Type B pancreatic cell (in vitro differentiated cells): ENCODE results near the gene TNFAIP8. TPM values are rescaled to one million over a fixed set of nuclear protein-coding genes. Genes with fewer than 3 reads are reported as not detected.

Experiments
- DNase-seq: peaks from one replicate; pipeline ENCODE4 v3.0.0; 2021; ENCODE audit warnings: mixed read lengths; ENCODE audit not compliant: unreplicated experiment; ENCODE audit errors: extremely low spot score
- H3K27ac Mint-ChIP-seq: 2 replicates; pipeline ENCODE4 v1.8.0; 2021; ENCODE audit warnings: mild to moderate bottlenecking, mixed read lengths
- H3K27me3 Mint-ChIP-seq: 2 replicates; pipeline ENCODE4 v1.8.0; 2021; ENCODE audit warnings: mixed read lengths
- H3K36me3 Mint-ChIP-seq: 2 replicates; pipeline ENCODE4 v1.8.0; 2021; ENCODE audit warnings: mixed read lengths
- H3K4me1 Mint-ChIP-seq: one replicate; pipeline ENCODE4 v1.8.0; 2021; ENCODE audit warnings: mixed read lengths; ENCODE audit not compliant: unreplicated experiment
- H3K4me3 Mint-ChIP-seq: 2 replicates; pipeline ENCODE4 v1.8.0; 2021; ENCODE audit warnings: mild to moderate bottlenecking, mixed read lengths
- H3K9me3 Mint-ChIP-seq: 2 replicates; pipeline ENCODE4 v1.8.0; 2021; ENCODE audit warnings: mixed read lengths
- CTCF ChIP-seq: fragments of 200-600 bp; sonication (generic); conservative IDR thresholded peaks from 2 replicates; pipeline ENCODE4 v1.5.0; 2021; ENCODE audit warnings: antibody characterized with exemption, mild to moderate bottlenecking
- total RNA-seq: library from RNA; stranded (reverse); gene quantifications from 2 replicates; pipeline ENCODE4 v1.2.1, GENCODE V29; 2021; ENCODE audit warnings: low replicate concordance

The TNFAIP8 gene
- total RNA-seq, 1 donor from 2014 or later: 11.8 TPM

GRCh38 chr5:119359737-119360413 lies 4.1 kb downstream of the TNFAIP8 start:
- H3K4me3 Mint-ChIP-seq: peak overlapping the region; percentile 71
- no peak for DNase-seq
- H3K27me3 Mint-ChIP-seq: peaks cover 17% of the 10 kb centered on the region
- peaks cover 44% of the 10 kb centered on the region for H3K4me1 Mint-ChIP-seq
- peak overlapping the region; percentile 93 for H3K27ac Mint-ChIP-seq
- no peak for TF ChIP-seq CTCF
- H3K9me3 Mint-ChIP-seq: no peaks in the 10 kb centered on the region
- no peaks in the 10 kb centered on the region for H3K36me3 Mint-ChIP-seq

GRCh38 chr5:119360905-119361593 lies 5.2 kb downstream of the TNFAIP8 start:
- DNase-seq: no peak
- peaks cover 3% of the 10 kb centered on the region for H3K36me3 Mint-ChIP-seq
- H3K4me1 Mint-ChIP-seq: peaks cover 50% of the 10 kb centered on the region
- TF ChIP-seq CTCF: no peak
- H3K4me3 Mint-ChIP-seq: peak overlapping the region; percentile 71
- no peaks in the 10 kb centered on the region for H3K9me3 Mint-ChIP-seq
- peak overlapping the region; percentile 93 for H3K27ac Mint-ChIP-seq
- peaks cover 13% of the 10 kb centered on the region for H3K27me3 Mint-ChIP-seq

- Mint-ChIP-seq H3K4me3 (no peak overlapping the region), H3K9me3 (no peaks in the 10 kb centered on the region), H3K36me3 (peaks cover 3% of the 10 kb centered on the region), H3K27me3 (peaks cover 8% of the 10 kb centered on the region), H3K27ac (peak overlapping the region; percentile 33), H3K4me1 (peaks cover 51% of the 10 kb centered on the region)
- TF ChIP-seq CTCF: no peak
- no peak for DNase-seq
Observed at GRCh38 chr5:119361594-119362125, 5.8 kb downstream of the TNFAIP8 start.

- Mint-ChIP-seq H3K4me1 (peaks cover 52% of the 10 kb centered on the region), H3K27me3 (peaks cover 3% of the 10 kb centered on the region), H3K9me3 (no peaks in the 10 kb centered on the region), H3K36me3 (peaks cover 3% of the 10 kb centered on the region), H3K27ac (no peak overlapping the region), H3K4me3 (no peak overlapping the region)
- TF ChIP-seq CTCF: no peak
- no peak for DNase-seq
Observed at GRCh38 chr5:119362714-119363113, 6.9 kb downstream of the TNFAIP8 start.

GRCh38 chr5:119363271-119363670 lies 7.5 kb downstream of the TNFAIP8 start:
- TF ChIP-seq CTCF: no peak
- DNase-seq: no peak
- Mint-ChIP-seq H3K36me3 (peaks cover 3% of the 10 kb centered on the region), H3K27me3 (peaks cover 3% of the 10 kb centered on the region), H3K4me1 (peaks cover 48% of the 10 kb centered on the region), H3K4me3 (no peak overlapping the region), H3K9me3 (no peaks in the 10 kb centered on the region), H3K27ac (no peak overlapping the region)
